H9 (cell line): Measurements from ENCODE around the gene DDX19B. TPM values are rescaled to one million over a fixed set of nuclear protein-coding genes. Genes with fewer than 3 reads are reported as not detected.

Experiments used
- DNase-seq: peaks from one replicate; pipeline ENCODE4 v3.0.0-alpha.2; 2017
- H2AFZ ChIP-seq: one replicate; pipeline ENCODE4 v1.6.1; 2013; ENCODE audit warnings: mild to moderate bottlenecking, low read length, control low read depth, moderate library complexity
- H2AK5ac ChIP-seq: 2 replicates; pipeline ENCODE4 v1.6.1; 2013; ENCODE audit warnings: low read length, control low read depth, mixed read lengths; ENCODE audit not compliant: insufficient read length
- H2BK120ac ChIP-seq: one replicate; pipeline ENCODE4 v1.6.1; 2013; ENCODE audit warnings: low read depth, mild to moderate bottlenecking, low read length, control low read depth, inconsistent platforms; ENCODE audit not compliant: poor library complexity, severe bottlenecking
- H2BK12ac ChIP-seq: 2 replicates; pipeline ENCODE4 v1.6.1; 2013; ENCODE audit warnings: low read length, control low read depth, mixed read lengths, low read depth; ENCODE audit not compliant: insufficient read length
- H2BK15ac ChIP-seq: 2 replicates; pipeline ENCODE4 v1.6.1; 2013; ENCODE audit warnings: low read depth, low read length, control low read depth
- H2BK20ac ChIP-seq: one replicate; pipeline ENCODE4 v1.6.1; 2013; ENCODE audit warnings: low read depth, mild to moderate bottlenecking, low read length, control low read depth, inconsistent platforms; ENCODE audit not compliant: poor library complexity, severe bottlenecking
- H2BK5ac ChIP-seq: 2 replicates; pipeline ENCODE4 v1.6.1; 2013; ENCODE audit warnings: low read length, control low read depth, mixed read lengths; ENCODE audit not compliant: insufficient read length
- H3K14ac ChIP-seq: 2 replicates; pipeline ENCODE4 v1.6.1; 2013; ENCODE audit warnings: low read length, control low read depth; ENCODE audit not compliant: insufficient read depth
- H3K18ac ChIP-seq: 2 replicates; pipeline ENCODE4 v1.6.1; 2013; ENCODE audit warnings: low read depth, mild to moderate bottlenecking, mixed read lengths, low read length, control low read depth; ENCODE audit not compliant: insufficient read length
- H3K23ac ChIP-seq: 2 replicates; pipeline ENCODE4 v1.6.1; 2013; ENCODE audit warnings: low read length, control low read depth, mixed read lengths, low read depth; ENCODE audit not compliant: insufficient read length
- H3K23me2 ChIP-seq: 2 replicates; pipeline ENCODE4 v1.6.1; 2013; ENCODE audit warnings: low read depth, mild to moderate bottlenecking, mixed read lengths, low read length, control low read depth; ENCODE audit not compliant: insufficient read length, poor library complexity, severe bottlenecking
- H3K27ac ChIP-seq: 2 replicates; pipeline ENCODE4 v1.5.1; 2013; ENCODE audit warnings: low read length, control low read depth, mixed read lengths, low read depth; ENCODE audit not compliant: insufficient read length
- H3K27me3 ChIP-seq: 2 replicates; pipeline ENCODE4 v1.6.1; 2013; ENCODE audit warnings: low read length, control low read depth, inconsistent platforms; ENCODE audit not compliant: insufficient read depth
- H3K4ac ChIP-seq: 2 replicates; pipeline ENCODE4 v1.6.1; 2013; ENCODE audit warnings: low read depth, mild to moderate bottlenecking, control low read depth, inconsistent platforms, low read length, moderate library complexity
- H3K4me1 ChIP-seq: 2 replicates; pipeline ENCODE4 v1.6.1; 2013; ENCODE audit warnings: low read length, control low read depth, inconsistent platforms; ENCODE audit not compliant: insufficient read depth
- H3K4me2 ChIP-seq: 2 replicates; pipeline ENCODE4 v1.6.1; 2013; ENCODE audit warnings: low read length, control low read depth, mixed read lengths; ENCODE audit not compliant: insufficient read length, insufficient read depth
- H3K56ac ChIP-seq: 2 replicates; pipeline ENCODE4 v1.6.1; 2013; ENCODE audit warnings: low read depth, mild to moderate bottlenecking, mixed read lengths, low read length, control low read depth; ENCODE audit not compliant: insufficient read length
- H3K79me1 ChIP-seq: 2 replicates; pipeline ENCODE4 v1.6.1; 2013; ENCODE audit warnings: low read depth, mild to moderate bottlenecking, moderate library complexity, low read length, control low read depth, inconsistent platforms; ENCODE audit not compliant: insufficient read depth, poor library complexity, severe bottlenecking
- H3K79me2 ChIP-seq: 2 replicates; pipeline ENCODE4 v1.6.1; 2013; ENCODE audit warnings: low read length, control low read depth, inconsistent platforms; ENCODE audit not compliant: insufficient read depth
- H3K9ac ChIP-seq: 2 replicates; pipeline ENCODE4 v1.6.1; 2013; ENCODE audit warnings: low read length, control low read depth, mixed read lengths; ENCODE audit not compliant: insufficient read length; ENCODE audit errors: extremely low read depth
- H3K9me3 ChIP-seq: one replicate; pipeline ENCODE4 v1.6.1; 2013; ENCODE audit warnings: low read depth, low read length, inconsistent platforms; ENCODE audit not compliant: control insufficient read depth
- H3T11ph ChIP-seq: one replicate; pipeline ENCODE4 v1.6.1; 2013; ENCODE audit warnings: mild to moderate bottlenecking, low read length, control low read depth, inconsistent platforms
- H4K20me1 ChIP-seq: one replicate; pipeline ENCODE4 v1.6.1; 2013; ENCODE audit not compliant: control insufficient read depth, insufficient read length, insufficient read depth
- H4K5ac ChIP-seq: 2 replicates; pipeline ENCODE4 v1.6.1; 2013; ENCODE audit warnings: low read depth, mild to moderate bottlenecking, mixed read lengths, low read length, control low read depth; ENCODE audit not compliant: insufficient read length
- H4K8ac ChIP-seq: replicated peaks from 2 replicates; pipeline ENCODE4 v1.6.1; 2013; ENCODE audit warnings: low read length, control low read depth, mixed read lengths, low read depth; ENCODE audit not compliant: insufficient read length
- H4K91ac ChIP-seq: 2 replicates; pipeline ENCODE4 v1.6.1; 2013; ENCODE audit warnings: low read depth, mild to moderate bottlenecking, moderate library complexity, mixed read lengths, low read length, control low read depth; ENCODE audit not compliant: insufficient read length
- H3K27ac Mint-ChIP-seq, 3 experiments: 2 replicates in 2 of 3; 3 replicates in 1 of 3; pipeline ENCODE4 v1.8.0; 2020 to 2021; ENCODE audit warnings: mixed read lengths in 3 of 3, mild to moderate bottlenecking in 1 of 3, moderate library complexity in 1 of 3
- H3K27me3 Mint-ChIP-seq: 2 replicates; pipeline ENCODE4 v1.8.0; 2021; ENCODE audit warnings: low read depth, mild to moderate bottlenecking, moderate library complexity, mixed read lengths
- H3K36me3 Mint-ChIP-seq, 3 experiments: 2 replicates in 2 of 3; 3 replicates in 1 of 3; pipeline ENCODE4 v1.8.0; 2020 to 2021; ENCODE audit warnings: low read depth in 3 of 3, mixed read lengths in 3 of 3; ENCODE audit not compliant: insufficient read depth in 1 of 3
- H3K4me1 Mint-ChIP-seq, 2 experiments: 2 replicates each; pipeline ENCODE4 v1.8.0; 2020; ENCODE audit warnings: mixed read lengths in 2 of 2
- H3K4me3 Mint-ChIP-seq, 2 experiments: 2 replicates in 1 of 2; 3 replicates in 1 of 2; pipeline ENCODE4 v1.8.0; 2020 to 2021; ENCODE audit warnings: mild to moderate bottlenecking in 2 of 2, mixed read lengths in 2 of 2, moderate library complexity in 1 of 2
- H3K9me3 Mint-ChIP-seq, 2 experiments: 2 replicates in 1 of 2; 3 replicates in 1 of 2; pipeline ENCODE4 v1.8.0; 2020; ENCODE audit warnings: mild to moderate bottlenecking in 2 of 2, mixed read lengths in 2 of 2, moderate library complexity in 1 of 2
- WGBS: extraction: QIAGEN DNeasy Blood & Tissue Kit; methylation state at CpG from one replicate; pipeline ENCODE4 v1.1.7; 2013; ENCODE audit warnings: missing lambda C conversion rate, low lambda C conversion rate, mixed read lengths; ENCODE audit not compliant: insufficient read length; ENCODE audit errors: extremely low coverage; 5-methylcytosine and 5-hydroxymethylcytosine counted together
- total RNA-seq: library from RNA; stranded (reverse); gene quantifications from 2 replicates; pipeline ENCODE4 v1.2.1, GENCODE V29; 2021
- TF ChIP-seq, protein P1 (sequence below): fragments of 200-600 bp; sonication (generic); conservative IDR thresholded peaks from 3 replicates; pipeline ENCODE4 v1.8.0; 2021; ENCODE audit warnings: antibody characterized with exemption, mild to moderate bottlenecking

DDX19B gene
- total RNA-seq, 1 experiment from 2014 or later, result 47.3 TPM

DNA sequence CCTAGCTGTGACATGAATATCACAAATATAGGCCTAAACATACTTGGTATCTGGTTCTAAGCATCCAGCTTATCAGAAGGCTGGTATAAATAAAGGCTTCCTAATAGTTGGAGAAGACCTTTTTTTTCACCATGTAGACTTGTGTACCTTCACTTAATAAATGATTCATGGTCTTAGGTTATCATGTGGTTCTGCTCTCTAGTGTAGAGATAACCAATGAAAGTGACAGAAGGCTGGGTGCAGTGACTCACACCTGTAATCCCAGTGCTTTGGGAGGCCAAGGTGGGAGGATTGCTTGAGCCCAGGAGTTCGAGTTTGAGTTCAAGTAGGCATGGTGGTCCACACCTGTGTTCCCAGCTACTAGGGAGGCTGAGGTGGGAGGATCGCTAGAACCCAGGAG, 50.8 kb downstream of the DDX19B start:
- Mint-ChIP-seq H3K27ac (no peak overlapping the region), H3K36me3 (peaks cover 12 to 37% (median 19%) of the 10 kb centered on the region in 3 experiments; a peak in 6 of 7 replicates), H3K27me3 (no peaks in the 10 kb centered on the region), H3K4me1 (peaks cover 7 to 11% of the 10 kb centered on the region in 2 experiments; a peak in 3 of 4 replicates), H3K9me3 (no peaks in the 10 kb centered on the region), H3K4me3 (no peak overlapping the region)
- Histone ChIP-seq H3K23ac (no peak overlapping the region), H2AFZ (no peak overlapping the region), H3K79me1 (peaks cover 4% of the 10 kb centered on the region), H3K14ac (no peak overlapping the region), H3K79me2 (no peaks in the 10 kb centered on the region; the same call in 1 of the 2 replicates), H3K27ac (no peak overlapping the region), H2BK120ac (no peak overlapping the region), H4K91ac (no peak overlapping the region), H3K9ac (no peak overlapping the region), H3K56ac (no peak overlapping the region), H2BK5ac (no peak overlapping the region), H3K23me2 (peaks cover 3% of the 10 kb centered on the region), H4K20me1 (no peaks in the 10 kb centered on the region), H3K4me1 (no peaks in the 10 kb centered on the region), H3K4me2 (no peak overlapping the region), H2AK5ac (no peak overlapping the region), H3K27me3 (no peaks in the 10 kb centered on the region), H3K18ac (no peak overlapping the region), H2BK15ac (no peak overlapping the region), H3T11ph (no peak overlapping the region), H3K9me3 (no peaks in the 10 kb centered on the region), H2BK20ac (no peak overlapping the region), H2BK12ac (no peak overlapping the region), H3K4ac (no peak overlapping the region), H4K5ac (no peak overlapping the region), H4K8ac (no peak overlapping the region)
- DNase-seq, result no peak
- TF ChIP-seq, protein P1, sequence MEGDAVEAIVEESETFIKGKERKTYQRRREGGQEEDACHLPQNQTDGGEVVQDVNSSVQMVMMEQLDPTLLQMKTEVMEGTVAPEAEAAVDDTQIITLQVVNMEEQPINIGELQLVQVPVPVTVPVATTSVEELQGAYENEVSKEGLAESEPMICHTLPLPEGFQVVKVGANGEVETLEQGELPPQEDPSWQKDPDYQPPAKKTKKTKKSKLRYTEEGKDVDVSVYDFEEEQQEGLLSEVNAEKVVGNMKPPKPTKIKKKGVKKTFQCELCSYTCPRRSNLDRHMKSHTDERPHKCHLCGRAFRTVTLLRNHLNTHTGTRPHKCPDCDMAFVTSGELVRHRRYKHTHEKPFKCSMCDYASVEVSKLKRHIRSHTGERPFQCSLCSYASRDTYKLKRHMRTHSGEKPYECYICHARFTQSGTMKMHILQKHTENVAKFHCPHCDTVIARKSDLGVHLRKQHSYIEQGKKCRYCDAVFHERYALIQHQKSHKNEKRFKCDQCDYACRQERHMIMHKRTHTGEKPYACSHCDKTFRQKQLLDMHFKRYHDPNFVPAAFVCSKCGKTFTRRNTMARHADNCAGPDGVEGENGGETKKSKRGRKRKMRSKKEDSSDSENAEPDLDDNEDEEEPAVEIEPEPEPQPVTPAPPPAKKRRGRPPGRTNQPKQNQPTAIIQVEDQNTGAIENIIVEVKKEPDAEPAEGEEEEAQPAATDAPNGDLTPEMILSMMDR, result no peak
- no CpG with 5 or more reads among the region's 2 CpGs for WGBS
